DMS79 (cell line): Measurements from ENCODE around the gene MYO5B.
A peak's percentile ranks its signal among the peaks of the same experiment; 100 is the strongest.

Experiments used
- DNase-seq: peaks from one replicate; lab custom pipeline; 2025; lab: John Stamatoyannopoulos, UW

Gene MYO5B

GRCh38 chr18:50071397-50071796 is 123.5 kb downstream of the MYO5B start:
- DNase-seq = no peak

GRCh38 chr18:50069422-50069821 is 125.5 kb downstream of the MYO5B start:
- no peak for DNase-seq

DNA sequence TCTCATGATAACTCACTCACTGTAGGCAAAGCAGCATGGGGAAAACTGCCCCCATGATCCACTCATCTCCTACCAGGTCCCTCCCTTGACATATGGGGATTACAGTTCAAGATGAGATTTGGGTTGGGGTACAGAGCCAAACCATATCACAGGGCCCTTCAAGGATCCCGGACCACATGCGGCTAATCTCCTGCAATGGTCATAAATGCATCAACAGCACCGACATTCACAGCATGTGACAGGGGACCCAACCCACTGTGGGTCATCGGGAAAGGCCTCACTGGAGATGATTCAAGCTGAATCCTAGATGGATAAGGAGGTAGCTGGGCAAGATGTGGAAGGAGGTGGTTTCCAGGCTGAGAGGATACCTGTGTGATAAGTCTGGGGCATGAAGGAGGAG is 129.4 kb downstream of the MYO5B start:
- DNase-seq = no peak

GRCh38 chr18:50065039-50065438 is 129.9 kb downstream of the MYO5B start:
- no peak for DNase-seq

- DNase-seq = peak; percentile 50
Measured at GRCh38 chr18:50061876-50062517, 132.9 kb downstream of the MYO5B start.

DNA sequence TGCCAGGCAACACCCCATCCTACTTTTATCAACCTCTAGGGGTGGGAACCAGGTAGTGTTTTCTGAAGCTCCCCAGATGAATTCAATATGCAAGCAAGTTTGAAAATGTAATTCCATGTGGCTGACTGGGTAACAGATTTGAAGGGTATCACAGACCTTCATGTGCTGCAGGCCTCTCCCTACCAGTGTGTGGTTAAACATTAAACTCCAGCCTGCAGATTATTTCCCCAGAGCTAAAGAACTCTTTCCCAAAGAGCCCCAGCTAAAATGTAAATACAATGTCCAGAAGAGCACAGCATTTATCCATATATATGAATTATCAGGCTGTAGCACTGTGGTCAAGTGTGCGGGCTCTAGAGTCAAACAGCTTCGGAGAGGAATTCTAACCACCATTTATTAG is 134.1 kb downstream of the MYO5B start:
- no peak for DNase-seq

- DNase-seq = no peak
Measured at GRCh38 chr18:50058731-50059130, 136.2 kb downstream of the MYO5B start.

- DNase-seq = no peak
Measured at GRCh38 chr18:50057009-50057408, 137.9 kb downstream of the MYO5B start.

GRCh38 chr18:50056185-50056584 is 138.8 kb downstream of the MYO5B start:
- DNase-seq = no peak

DNA sequence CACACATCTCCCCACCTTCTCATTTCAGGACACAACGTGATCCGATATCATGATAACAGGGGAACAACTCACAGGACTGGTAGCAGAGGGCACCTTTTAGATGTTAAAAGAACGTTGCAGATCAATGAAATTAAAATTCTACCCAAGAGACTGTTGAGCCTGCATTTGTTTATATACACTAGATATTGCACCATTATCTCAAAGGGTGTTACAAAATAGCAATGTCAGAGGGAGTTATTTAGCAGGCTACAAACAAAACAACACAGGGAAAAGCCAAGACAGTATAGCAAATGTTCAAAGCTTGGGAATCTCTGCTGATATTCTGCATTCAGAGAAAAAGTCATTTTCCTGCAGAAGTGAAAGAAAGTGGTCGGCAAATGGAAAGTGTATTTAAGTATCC is 139.5 kb downstream of the MYO5B start:
- DNase-seq = no peak

GRCh38 chr18:50053111-50053510 is 141.8 kb downstream of the MYO5B start:
- no peak for DNase-seq

DNA sequence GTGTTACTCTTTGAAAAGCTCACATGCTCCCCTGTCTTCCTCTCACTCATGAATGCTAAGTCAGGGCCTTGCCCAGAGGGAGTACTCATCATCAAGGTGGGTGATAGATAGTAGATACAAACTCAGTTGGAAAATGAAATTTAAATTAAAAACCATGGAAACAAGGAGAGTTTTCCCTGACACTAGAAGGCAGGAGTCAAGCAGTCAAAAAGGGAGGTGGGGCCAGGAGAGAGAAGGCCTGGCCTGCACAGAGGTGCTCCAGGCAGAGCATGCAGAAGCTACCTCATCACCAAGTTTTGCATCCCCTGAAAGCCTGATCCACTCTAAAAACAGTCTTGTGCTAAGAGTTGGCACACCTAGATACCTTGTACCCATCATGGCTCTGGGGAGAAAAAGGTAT is 143.7 kb downstream of the MYO5B start:
- DNase-seq = no peak

DNA sequence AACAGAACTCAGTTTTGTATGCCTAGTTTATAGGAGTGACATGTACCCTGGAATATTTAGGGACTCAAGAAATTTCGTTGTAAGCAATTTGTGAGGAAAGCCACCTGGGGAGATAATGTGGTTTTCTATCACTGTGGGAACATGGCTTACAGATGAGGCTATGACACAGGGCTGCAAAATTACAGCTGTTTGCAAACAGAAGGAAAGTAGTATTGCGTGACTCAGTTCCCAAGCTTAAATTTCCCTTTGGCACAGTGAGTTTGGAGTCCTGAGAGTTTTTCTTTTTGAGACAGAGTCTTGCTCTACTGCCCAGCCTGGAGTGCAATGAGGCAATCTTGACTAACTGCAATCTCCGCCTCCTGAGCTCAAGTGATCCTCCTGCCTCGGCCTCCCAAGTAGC is 149.8 kb downstream of the MYO5B start:
- DNase-seq = no peak

- DNase-seq = no peak
Measured at GRCh38 chr18:50044402-50044801, 150.5 kb downstream of the MYO5B start.

DNA sequence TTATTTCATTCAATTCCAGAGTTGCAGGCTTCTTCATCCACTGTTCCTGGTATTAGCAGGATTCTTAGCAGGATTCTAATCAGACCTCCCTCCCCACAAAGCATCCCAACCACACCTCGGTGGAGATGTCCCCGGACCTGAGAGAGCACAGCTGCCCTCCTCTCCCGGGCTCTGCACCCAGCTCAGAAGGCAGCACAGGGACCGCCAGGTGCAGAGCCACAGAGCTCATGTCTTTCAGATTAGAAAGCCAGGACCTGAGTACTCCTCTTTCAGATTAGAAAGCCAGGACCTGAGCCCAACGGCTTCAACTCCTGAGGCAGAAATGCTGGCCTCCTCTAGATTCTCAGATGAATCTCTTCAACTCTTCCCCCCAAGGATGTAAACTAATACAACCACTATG is 152.3 kb downstream of the MYO5B start:
- no peak for DNase-seq

- no peak for DNase-seq
Measured at GRCh38 chr18:50039746-50040145, 155.2 kb downstream of the MYO5B start.

GRCh38 chr18:50038448-50038847 is 156.5 kb downstream of the MYO5B start:
- no peak for DNase-seq

- DNase-seq = no peak
Measured at GRCh38 chr18:50034029-50034428, 160.9 kb downstream of the MYO5B start.

- no peak for DNase-seq
Measured at GRCh38 chr18:50033004-50033403, 161.9 kb downstream of the MYO5B start.

DNA sequence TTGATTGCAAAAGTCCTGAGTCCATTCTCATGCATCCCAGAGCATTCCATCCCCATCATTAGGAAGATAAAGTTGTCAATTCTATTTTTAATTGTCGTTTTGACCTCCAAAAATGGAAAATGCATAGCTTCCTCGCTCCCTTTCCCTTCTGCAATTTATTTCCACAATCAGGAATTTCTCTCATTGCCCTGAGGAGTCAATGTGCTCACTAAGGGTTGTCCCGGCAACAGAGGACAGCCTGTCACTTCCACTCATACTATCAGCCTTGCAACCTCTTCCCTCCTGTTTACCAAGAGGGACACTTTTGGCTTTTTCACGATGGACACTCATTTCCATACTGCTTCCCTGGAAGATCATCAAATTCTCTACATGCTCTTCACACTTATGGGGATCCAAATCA is 164.8 kb downstream of the MYO5B start:
- DNase-seq = no peak

GRCh38 chr18:50027996-50028395 is 167.0 kb downstream of the MYO5B start:
- DNase-seq = peak; percentile 22

- no peak for DNase-seq
Measured at GRCh38 chr18:50024466-50024865, 170.5 kb downstream of the MYO5B start.

GRCh38 chr18:50022985-50023384 is 172.0 kb downstream of the MYO5B start:
- no peak for DNase-seq

- no peak for DNase-seq
Measured at GRCh38 chr18:50014606-50015005, 180.3 kb downstream of the MYO5B start.
